ENCODE data around the gene KCNK3. TPM values are rescaled to one million over a fixed set of nuclear protein-coding genes. Genes with fewer than 3 reads are reported as not detected.

Gene KCNK3
- total and polyA plus RNA-seq, 2 donors from 2014 or later: 2.1 to 8.1 TPM

GRCh38 chr2:26752656-26753055 lies 60.1 kb downstream of the KCNK3 start:
- H3K9me3 ChIP-seq (ENCODE audit: control insufficient read depth in 2 of 3, insufficient read depth in 1 of 3, low read length in 3 of 3): no peaks in the 10 kb centered on the region
- DNase-seq (no peak), FAIRE-seq (no peak)
- H3K36me3 ChIP-seq (ENCODE audit: control insufficient read depth in 2 of 3, insufficient read depth in 3 of 3, low read length in 3 of 3): no peaks in the 10 kb centered on the region
- no peaks in the 10 kb centered on the region for H3K27me3 ChIP-seq (ENCODE audit: control insufficient read depth, insufficient read depth, low read length)
- H3K9ac ChIP-seq (ENCODE audit: low read length in 3 of 3): no peak overlapping the region
- H3K4me3 ChIP-seq (ENCODE audit: low read length in 3 of 3): no peak overlapping the region
- no peak for TF ChIP-seq CTCF (IDR thresholded peaks at IDR 0.05; ENCODE audit: borderline replicate concordance, extremely low read depth, insufficient read depth)
- no peak overlapping the region for H3K27ac ChIP-seq (ENCODE audit: low read depth in 2 of 2, low read length in 2 of 2)
- intact Hi-C loops (cut with DNase I): no loop called here
- H3K4me1 ChIP-seq (ENCODE audit: control insufficient read depth in 2 of 3, insufficient read depth in 2 of 3, low read depth in 1 of 3, low read length in 3 of 3): peaks cover 0 to 2% (median 0%) of the 10 kb centered on the region in 3 donors

- Histone ChIP-seq H3K4me1 (ENCODE audit: control insufficient read depth in 2 of 3, insufficient read depth in 2 of 3, low read depth in 1 of 3, low read length in 3 of 3) (peaks cover 0 to 9% (median 6%) of the 10 kb centered on the region in 3 donors), H3K27me3 (ENCODE audit: control insufficient read depth, insufficient read depth, low read length) (no peaks in the 10 kb centered on the region), H3K27ac (ENCODE audit: low read depth in 2 of 2, low read length in 2 of 2) (no peak overlapping the region), H3K36me3 (ENCODE audit: control insufficient read depth in 2 of 3, insufficient read depth in 3 of 3, low read length in 3 of 3) (no peaks in the 10 kb centered on the region), H3K9me3 (ENCODE audit: control insufficient read depth in 2 of 3, insufficient read depth in 1 of 3, low read length in 3 of 3) (no peaks in the 10 kb centered on the region), H3K4me3 (ENCODE audit: low read length in 3 of 3) (no peak overlapping the region), H3K9ac (ENCODE audit: low read length in 3 of 3) (no peak overlapping the region)
- TF ChIP-seq CTCF (IDR thresholded peaks at IDR 0.05; ENCODE audit: borderline replicate concordance, extremely low read depth, insufficient read depth): no peak
- FAIRE-seq (no peak), DNase-seq (no peak)
- intact Hi-C loops (cut with DNase I): no loop called here
Measured at GRCh38 chr2:26754539-26754938, 62.0 kb downstream of the KCNK3 start.

DNA sequence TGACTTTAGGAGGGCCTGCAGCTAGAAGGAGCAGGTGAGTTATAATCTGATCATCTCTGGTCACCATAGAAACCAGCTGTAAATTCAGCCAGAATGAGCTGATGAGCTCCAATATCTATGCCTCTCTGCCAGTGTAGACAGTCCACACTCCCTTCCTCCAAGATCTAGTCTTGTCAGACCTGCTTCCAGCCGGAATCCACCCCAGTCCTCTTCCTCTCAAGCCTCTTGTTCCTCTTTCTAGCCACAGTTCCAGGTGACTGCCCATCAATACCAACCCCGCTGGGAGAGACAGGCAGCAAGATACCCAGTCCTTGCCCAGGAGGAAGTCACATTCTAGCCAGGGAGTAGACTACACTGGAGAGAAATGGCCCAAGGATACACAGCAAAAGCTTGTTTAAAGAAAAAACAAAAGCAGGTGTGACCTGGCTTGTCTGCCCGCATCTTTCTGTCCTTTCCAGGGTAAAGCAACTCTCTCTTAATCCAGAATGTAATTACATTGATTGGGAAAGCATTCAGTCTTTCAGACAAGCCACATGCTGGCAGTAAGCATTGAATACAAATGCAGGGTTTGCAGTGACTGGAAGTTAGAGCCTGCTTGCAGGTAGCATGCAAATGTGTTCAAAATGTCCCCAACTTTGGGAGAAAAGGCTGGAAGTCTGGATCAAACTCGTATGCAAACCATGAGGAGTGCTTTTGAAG lies 62.6 kb downstream of the KCNK3 start:
- intact Hi-C loops (cut with DNase I): no loop called here
- Histone ChIP-seq H3K27ac (ENCODE audit: low read depth in 2 of 2, low read length in 2 of 2) (no peak overlapping the region), H3K9ac (ENCODE audit: low read length in 3 of 3) (no peak overlapping the region), H3K9me3 (ENCODE audit: control insufficient read depth in 2 of 3, insufficient read depth in 1 of 3, low read length in 3 of 3) (no peaks in the 10 kb centered on the region), H3K27me3 (ENCODE audit: control insufficient read depth, insufficient read depth, low read length) (no peaks in the 10 kb centered on the region), H3K36me3 (ENCODE audit: control insufficient read depth in 2 of 3, insufficient read depth in 3 of 3, low read length in 3 of 3) (no peaks in the 10 kb centered on the region), H3K4me1 (ENCODE audit: control insufficient read depth in 2 of 3, insufficient read depth in 2 of 3, low read depth in 1 of 3, low read length in 3 of 3) (peaks cover 0 to 9% (median 6%) of the 10 kb centered on the region in 3 donors), H3K4me3 (ENCODE audit: low read length in 3 of 3) (no peak overlapping the region)
- peak in 1 of 5 donors; percentile 19 for DNase-seq
- no peak for FAIRE-seq
- no peak for TF ChIP-seq CTCF (IDR thresholded peaks at IDR 0.05; ENCODE audit: borderline replicate concordance, extremely low read depth, insufficient read depth)
